ENCODE results near the gene RESP18. TPM values are rescaled to one million over a fixed set of nuclear protein-coding genes. Genes with fewer than 3 reads are reported as not detected.

RESP18 gene
- total and polyA plus RNA-seq, 2 donors (not counting 1 experiment from before 2014, with no cell fraction given), result not detected

DNA sequence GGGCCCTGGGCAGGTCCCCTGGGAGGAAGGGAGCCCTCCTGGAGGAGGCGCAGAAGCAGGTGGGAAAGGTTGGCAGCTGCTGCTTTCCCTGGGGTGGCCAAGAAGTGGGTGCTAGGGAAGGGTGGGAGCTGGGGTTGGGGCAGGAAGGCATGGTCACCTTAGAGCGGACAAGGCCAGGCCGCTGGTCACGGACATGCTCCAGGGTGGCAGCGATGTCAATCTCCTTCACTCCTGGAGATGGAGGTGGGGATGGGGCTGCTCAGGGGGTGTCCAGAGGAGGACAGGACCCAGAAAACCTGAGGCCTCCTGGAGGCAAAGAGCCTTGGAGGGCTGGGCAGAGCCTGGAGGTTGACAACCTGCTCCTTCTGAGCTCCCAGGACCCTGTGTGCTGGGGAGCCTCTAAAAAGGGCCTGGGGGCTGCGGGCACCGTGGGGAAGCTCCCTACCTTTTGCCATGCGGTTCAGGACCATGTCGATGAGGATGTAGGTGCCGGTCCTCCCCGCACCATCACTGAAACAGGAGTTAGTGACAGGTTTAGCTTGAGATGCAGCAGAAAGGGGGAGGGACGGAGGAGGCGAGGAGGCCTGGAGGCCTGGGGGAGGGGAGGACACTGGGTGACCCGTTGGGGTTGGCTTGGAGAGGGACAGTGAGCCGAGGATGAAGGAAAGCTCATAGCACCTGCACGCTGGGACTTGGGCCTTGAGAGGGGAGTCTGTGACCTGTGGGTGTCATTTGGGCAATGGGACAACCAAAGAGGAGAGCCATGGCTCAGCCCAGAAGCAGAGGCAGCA, 42.0 kb downstream of the RESP18 start:
- Histone ChIP-seq H3K27ac (ENCODE audit: low read length in 2 of 2) (no peak overlapping the region), H3K4me3 (ENCODE audit: control extremely low read depth in 1 of 5, extremely low read depth in 1 of 5, insufficient read depth in 1 of 5, low read depth in 2 of 5, low read length in 4 of 5) (no peak overlapping the region), H4K20me1 (ENCODE audit: control insufficient read depth, insufficient read depth, low read length, poor library complexity, severe bottlenecking) (peaks cover 2% of the 10 kb centered on the region), H3K9me3 (ENCODE audit: control extremely low read depth in 1 of 3, control insufficient read depth in 2 of 3, insufficient read depth in 1 of 3, low read length in 2 of 3) (no peaks in the 10 kb centered on the region), H3K79me2 (ENCODE audit: control insufficient read depth, insufficient read depth, low read length) (no peaks in the 10 kb centered on the region), H3K4me1 (ENCODE audit: control insufficient read depth in 2 of 2, insufficient read depth in 2 of 2, low read length in 2 of 2) (peaks cover 10 to 13% of the 10 kb centered on the region in 2 donors), H3K4me2 (replicated peaks; ENCODE audit: low read depth, low read length, poor library complexity, severe bottlenecking) (no peak overlapping the region), H3K36me3 (replicated peaks in 1 of 2; ENCODE audit: control extremely low read depth in 1 of 2, control insufficient read depth in 1 of 2, extremely low read depth in 1 of 2, insufficient read depth in 2 of 2, low read length in 1 of 2) (peaks cover 0 to 7% of the 10 kb centered on the region in 2 experiments), H2AFZ (ENCODE audit: insufficient read depth, low read depth, low read length, poor library complexity, severe bottlenecking) (no peak overlapping the region), H3K27me3 (replicated peaks in 1 of 4; ENCODE audit: control extremely low read depth in 1 of 4, control insufficient read depth in 3 of 4, insufficient read depth in 4 of 4, low read length in 3 of 4) (no peaks in the 10 kb centered on the region), H3K9ac (ENCODE audit: low read length) (no peak overlapping the region)
- 90% methylated on average over 16 of the region's 16 CpGs for WGBS (ENCODE audit: insufficient coverage)
- no peak for TF ChIP-seq CTCF (IDR thresholded peaks at IDR 0.05)
- ChIA-PET CTCF (interaction anchor here (0.7 to 6.5 kb wide), 5 partner anchors 9 to 131 kb away, joined by 3 to 239 read pairs (median 6); partner anchors contain the start of genes DNAJB2 and NHEJ1), POLR2A (interaction anchor here (0.9 kb wide), 1 partner anchor 11 kb away, joined by 3 read pairs; the partner anchor contains the start of gene DNAJB2)
- no peak for ATAC-seq (ENCODE audit: low read depth)
- no peak for DNase-seq
- peaks cover 13% of the 10 kb centered on the region for H3K4me1 Mint-ChIP-seq
- no peak overlapping the region for H3K4me3 Mint-ChIP-seq
- H3K27ac Mint-ChIP-seq, result no peak overlapping the region
- intact Hi-C loops (cut with micrococcal nuclease), result no loop called here
- H3K27me3 Mint-ChIP-seq, result no peaks in the 10 kb centered on the region
- no peaks in the 10 kb centered on the region for H3K9me3 Mint-ChIP-seq (ENCODE audit: insufficient read depth)

DNA sequence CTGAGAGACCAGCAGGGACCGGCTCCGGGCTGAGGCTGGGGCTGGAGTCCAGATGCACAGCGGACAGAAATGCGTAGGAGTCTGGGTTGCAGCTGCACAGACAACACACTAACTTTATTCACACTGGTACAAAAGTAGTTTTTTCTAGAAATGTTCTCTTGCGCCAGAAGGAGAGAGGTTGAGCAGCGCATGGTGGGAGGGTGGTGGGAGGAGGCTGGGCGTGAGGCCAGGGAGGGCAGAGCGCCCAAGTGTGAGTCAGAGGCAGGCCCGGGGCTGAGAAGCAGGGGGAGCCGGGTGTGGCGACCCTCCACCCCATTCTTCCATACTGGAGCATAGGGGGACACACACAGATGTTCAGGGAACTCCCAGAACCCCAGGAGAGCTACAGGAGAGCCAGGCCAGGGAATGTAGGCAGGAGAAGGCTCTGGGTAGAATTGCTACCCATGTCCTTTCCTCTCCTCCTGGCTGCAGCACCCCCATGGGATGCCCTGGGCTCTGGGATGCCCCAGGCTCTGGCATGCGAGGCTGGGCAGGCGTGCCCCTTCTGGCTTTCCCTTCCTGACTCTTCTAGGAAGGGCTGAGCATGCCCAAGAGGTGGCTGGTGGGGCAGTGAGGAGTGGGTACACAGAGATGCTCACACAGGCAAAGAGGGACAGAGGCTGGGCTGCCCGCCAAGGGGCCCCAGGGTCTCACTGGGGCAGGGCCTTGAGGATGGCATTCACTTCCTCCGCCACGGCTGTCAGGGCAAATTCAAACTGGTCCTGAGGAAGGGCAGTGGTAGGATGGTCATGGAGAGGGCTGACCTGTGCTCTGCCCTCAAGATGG, 42.8 kb downstream of the RESP18 start:
- Mint-ChIP-seq H3K9me3 (ENCODE audit: insufficient read depth) (no peaks in the 10 kb centered on the region), H3K27ac (no peak overlapping the region), H3K27me3 (no peaks in the 10 kb centered on the region), H3K4me1 (peaks cover 7% of the 10 kb centered on the region), H3K4me3 (no peak overlapping the region)
- Histone ChIP-seq H3K27ac (ENCODE audit: low read length in 2 of 2) (no peak overlapping the region), H4K20me1 (ENCODE audit: control insufficient read depth, insufficient read depth, low read length, poor library complexity, severe bottlenecking) (peaks cover 11% of the 10 kb centered on the region), H2AFZ (ENCODE audit: insufficient read depth, low read depth, low read length, poor library complexity, severe bottlenecking) (no peak overlapping the region), H3K9me3 (ENCODE audit: control extremely low read depth in 1 of 3, control insufficient read depth in 2 of 3, insufficient read depth in 1 of 3, low read length in 2 of 3) (no peaks in the 10 kb centered on the region), H3K27me3 (replicated peaks in 1 of 4; ENCODE audit: control extremely low read depth in 1 of 4, control insufficient read depth in 3 of 4, insufficient read depth in 4 of 4, low read length in 3 of 4) (no peaks in the 10 kb centered on the region), H3K4me1 (ENCODE audit: control insufficient read depth in 2 of 2, insufficient read depth in 2 of 2, low read length in 2 of 2) (peaks cover 6 to 7% of the 10 kb centered on the region in 2 donors), H3K4me3 (ENCODE audit: control extremely low read depth in 1 of 5, extremely low read depth in 1 of 5, insufficient read depth in 1 of 5, low read depth in 2 of 5, low read length in 4 of 5) (no peak overlapping the region), H3K36me3 (replicated peaks in 1 of 2; ENCODE audit: control extremely low read depth in 1 of 2, control insufficient read depth in 1 of 2, extremely low read depth in 1 of 2, insufficient read depth in 2 of 2, low read length in 1 of 2) (peaks cover 0 to 15% of the 10 kb centered on the region in 2 experiments), H3K9ac (ENCODE audit: low read length) (no peak overlapping the region), H3K4me2 (replicated peaks; ENCODE audit: low read depth, low read length, poor library complexity, severe bottlenecking) (no peak overlapping the region), H3K79me2 (ENCODE audit: control insufficient read depth, insufficient read depth, low read length) (no peaks in the 10 kb centered on the region)
- 90% methylated on average over 7 of the region's 16 CpGs for WGBS (ENCODE audit: insufficient coverage)
- TF ChIP-seq CTCF (IDR thresholded peaks at IDR 0.05) (no peak), EZH2 (IDR thresholded peaks at IDR 0.05; ENCODE audit: borderline replicate concordance, insufficient read depth, low read depth, low read length, poor library complexity, severe bottlenecking) (no peak)
- ChIA-PET POLR2A (no interaction called here), CTCF (interaction anchor here (0.8 to 2.7 kb wide), 4 partner anchors 10 to 130 kb away, joined by 3 to 9 read pairs (median 4); partner anchors contain the start of gene NHEJ1)
- no peak for ATAC-seq (ENCODE audit: low read depth)
- DNase-seq, result no peak
- intact Hi-C loops (cut with micrococcal nuclease), result no loop called here
